GM19023 (cell line): ENCODE data around the gene KLRC3.
"Not testable (repeated sequence)": the region's sequence is repeated elsewhere in the genome, so short reads cannot be mapped to it uniquely, and the experiment has no call there.

Experiments used
- ATAC-seq: cut with Tn5 transposase; IDR thresholded peaks from one replicate; pipeline ENCODE4 v1.9.1; 2021; ENCODE audit warnings: mild to moderate bottlenecking, moderate library complexity; ENCODE audit not compliant: unreplicated experiment

The KLRC3 gene

GRCh38 chr12:10371893-10372535 is 48.4 kb downstream of the KLRC3 start:
- ATAC-seq: not testable (repeated sequence)

DNA sequence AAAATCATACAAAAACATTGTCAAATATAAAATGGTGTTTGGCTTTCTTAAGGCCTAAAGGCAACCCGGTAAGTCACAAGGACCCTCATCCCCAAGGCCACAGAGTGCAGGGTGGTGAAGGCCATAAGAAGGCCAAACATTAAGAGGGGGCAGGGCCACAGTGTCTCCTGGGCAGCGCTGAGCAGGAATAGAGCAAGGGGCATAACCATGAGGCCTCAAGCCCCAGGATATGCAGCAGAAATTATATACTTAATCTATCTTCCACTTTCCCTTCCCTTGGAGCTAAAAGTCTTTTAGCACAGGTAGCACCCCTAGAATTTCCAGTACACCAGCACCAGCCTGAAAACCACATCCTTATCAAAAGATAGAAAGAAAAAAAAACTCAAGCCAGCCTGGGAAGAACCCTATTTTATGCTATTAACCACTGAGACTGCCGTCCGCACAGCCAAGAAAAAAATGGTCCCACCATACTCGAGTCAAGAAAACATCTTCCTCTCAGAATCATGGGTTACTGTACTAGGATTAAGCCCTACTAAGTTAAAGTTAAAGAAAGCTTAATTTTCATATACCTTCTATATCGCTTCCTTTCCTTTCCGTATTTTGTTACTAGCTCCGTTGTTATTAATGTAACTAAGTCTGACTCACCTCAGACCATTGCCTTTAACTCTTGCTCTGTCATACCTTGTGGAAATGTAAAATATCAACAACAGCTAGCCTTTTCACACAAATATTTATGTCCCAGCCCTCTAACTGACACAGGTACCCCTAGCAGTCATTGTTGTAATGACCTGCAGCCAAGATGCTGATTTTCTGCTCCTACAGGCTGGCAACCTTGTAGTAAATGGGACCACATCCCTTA is 50.6 kb downstream of the KLRC3 start:
- ATAC-seq: no peak

DNA sequence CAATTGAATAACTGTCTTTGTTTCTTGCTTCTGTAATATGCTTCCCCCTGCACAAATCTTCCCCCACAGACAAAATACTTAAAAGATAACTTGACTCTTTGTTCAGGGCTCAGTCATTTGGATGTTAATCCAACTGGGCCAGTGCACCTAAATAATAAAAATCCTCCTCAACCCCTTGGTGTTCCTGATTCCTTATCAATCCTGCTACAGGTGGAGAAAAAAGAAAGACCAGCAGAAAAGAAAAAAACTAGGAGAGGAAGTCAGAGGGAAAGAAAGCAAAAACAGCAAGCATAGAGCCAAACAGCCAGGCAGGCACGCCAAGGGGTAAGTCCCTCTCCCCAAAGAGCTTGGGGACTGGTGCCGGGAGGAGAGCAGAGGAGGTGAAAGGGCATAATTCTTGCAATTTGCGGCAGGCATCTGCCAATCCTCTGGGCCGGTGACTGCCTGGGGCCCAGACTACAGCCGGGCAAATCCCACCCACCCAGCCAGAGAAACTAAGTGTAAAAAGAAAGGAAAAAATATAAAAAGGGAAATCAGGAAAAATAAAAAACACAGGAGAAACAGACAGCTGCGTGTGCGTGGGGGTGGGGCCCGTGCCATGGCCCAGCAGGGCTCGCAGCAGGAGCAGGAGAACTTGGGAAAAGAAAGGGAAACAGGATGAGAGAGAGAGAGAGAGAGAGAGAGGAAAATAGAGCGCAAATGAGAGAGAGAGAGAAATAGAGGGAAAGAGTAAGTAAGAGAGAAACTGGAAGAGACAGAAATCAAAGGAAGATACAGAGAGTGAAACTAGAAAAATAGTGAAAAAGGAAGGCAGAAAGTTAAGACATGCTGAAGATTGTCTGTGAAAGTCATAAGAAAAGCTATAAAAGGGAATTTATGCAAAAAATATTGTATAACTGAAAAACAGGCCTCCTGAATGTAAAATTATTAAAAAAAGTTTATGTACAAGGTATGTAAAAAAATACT is 51.9 kb downstream of the KLRC3 start:
- no peak for ATAC-seq

DNA sequence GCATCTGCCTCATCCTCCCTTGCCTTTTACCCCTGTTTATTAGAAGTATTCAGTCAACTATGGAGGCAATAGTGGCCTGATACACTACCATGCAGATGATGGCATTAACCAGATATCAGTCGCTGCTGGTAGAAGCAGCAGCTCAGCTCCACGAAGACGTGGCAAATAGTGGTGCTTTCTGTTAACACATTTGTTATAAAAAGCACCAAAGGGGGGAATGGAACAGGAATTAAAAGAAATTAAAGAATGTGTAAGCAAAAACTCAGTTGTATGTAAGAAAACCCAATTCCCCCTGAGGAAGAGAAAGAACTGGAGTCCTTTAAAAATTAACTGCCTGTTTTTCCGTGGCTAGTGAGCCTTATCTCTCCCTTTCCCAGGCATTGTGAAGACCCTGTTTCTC is 52.7 kb downstream of the KLRC3 start:
- not testable (repeated sequence) for ATAC-seq

DNA sequence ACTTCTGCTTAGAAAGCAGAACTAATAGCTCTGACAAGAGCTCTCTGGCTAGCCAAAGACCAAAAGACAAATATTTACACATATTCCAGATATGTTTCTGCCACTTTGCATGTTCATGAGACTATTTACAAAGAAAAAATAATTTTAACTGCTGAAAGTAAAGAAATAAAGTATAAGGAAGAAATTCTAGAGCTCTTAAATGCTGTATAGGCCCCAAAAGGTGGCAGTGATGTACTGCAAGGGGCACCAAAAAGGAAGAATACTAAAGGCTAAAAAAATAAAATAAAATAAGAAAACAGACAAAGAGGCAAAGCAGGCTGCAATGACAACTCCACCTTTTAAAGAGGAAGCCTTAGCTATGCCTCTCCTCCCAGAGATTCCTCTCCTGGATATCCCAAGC is 53.5 kb downstream of the KLRC3 start:
- no peak for ATAC-seq

DNA sequence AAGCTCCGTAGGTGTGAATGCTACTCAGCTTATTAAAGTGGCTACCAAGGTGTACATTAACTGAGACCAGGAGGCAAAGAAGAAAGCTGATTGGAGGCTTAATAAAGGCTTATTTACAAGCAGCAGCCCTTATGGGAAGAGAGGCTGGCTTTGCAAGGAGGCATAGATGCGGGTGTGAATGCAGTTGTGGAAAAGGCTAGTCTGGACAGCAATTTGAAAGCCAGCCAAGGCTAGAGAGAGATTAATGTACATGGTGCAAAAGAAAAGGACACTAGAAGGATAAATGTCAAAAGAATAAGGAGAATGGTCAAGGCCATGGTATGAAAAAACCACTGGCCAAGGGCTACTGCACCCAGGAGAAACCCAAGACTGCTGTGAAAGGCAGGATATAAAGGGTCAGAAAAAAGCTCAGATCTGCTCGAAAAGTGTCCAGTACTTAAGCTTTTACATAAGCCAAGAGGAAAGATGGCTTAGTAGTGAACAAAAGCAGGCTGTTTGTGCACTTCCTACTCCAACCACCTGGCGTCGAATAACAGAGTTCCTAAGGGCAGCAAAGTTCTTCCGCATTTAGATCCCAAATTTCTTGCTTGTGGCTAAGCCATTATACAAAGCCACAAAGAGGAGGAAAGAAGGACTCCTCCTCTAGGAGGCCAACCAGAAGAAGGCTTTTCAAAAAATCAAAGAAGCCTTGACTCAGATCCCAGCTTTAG is 54.5 kb downstream of the KLRC3 start:
- no peak for ATAC-seq

- peak; percentile 47 for ATAC-seq
Measured at GRCh38 chr12:10364815-10365622, 55.4 kb downstream of the KLRC3 start.

- peak; percentile 87 for ATAC-seq
Measured at GRCh38 chr12:10363914-10364814, 56.2 kb downstream of the KLRC3 start.

DNA sequence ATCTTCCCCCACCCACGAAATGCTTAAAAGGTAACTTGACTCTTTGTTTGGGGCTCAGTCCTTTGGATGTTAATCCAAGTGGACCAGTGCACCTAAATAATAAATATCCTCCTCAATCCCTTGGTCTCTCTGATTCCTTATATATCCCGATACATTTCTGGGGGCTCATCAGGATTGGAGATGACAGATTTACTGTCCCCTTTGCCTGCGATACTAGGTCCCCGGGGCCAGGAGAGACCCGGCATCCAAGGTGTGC is 56.8 kb downstream of the KLRC3 start:
- no peak for ATAC-seq

GRCh38 chr12:10362828-10363657 is 57.4 kb downstream of the KLRC3 start:
- ATAC-seq: no peak

DNA sequence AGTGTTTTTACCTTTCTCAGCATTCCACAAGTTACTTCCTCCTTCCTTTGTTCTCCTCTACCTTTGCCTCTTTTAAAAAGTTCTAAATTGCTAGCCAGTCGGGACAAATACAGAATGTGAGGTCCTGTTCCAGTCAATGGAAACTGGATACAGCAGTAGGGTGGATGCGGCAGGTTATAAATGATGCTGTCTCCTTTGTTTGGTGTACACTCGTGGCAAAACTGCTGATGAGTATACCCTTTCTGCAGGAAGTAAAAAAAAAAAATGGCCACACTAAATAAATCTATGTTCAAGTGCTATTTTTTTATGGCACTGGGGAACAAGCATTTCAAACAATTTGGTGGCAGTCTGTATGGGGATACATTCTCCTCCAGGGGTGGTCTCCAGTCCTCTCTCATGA is 58.1 kb downstream of the KLRC3 start:
- ATAC-seq: no peak
